Measurements from ENCODE around the gene MBD3L1. TPM values are rescaled to one million over a fixed set of nuclear protein-coding genes. Genes with fewer than 3 reads are reported as not detected.

MBD3L1 gene
- polyA plus RNA-seq (2012; ENCODE audit: low read depth, missing spikeins) = not detected

DNA sequence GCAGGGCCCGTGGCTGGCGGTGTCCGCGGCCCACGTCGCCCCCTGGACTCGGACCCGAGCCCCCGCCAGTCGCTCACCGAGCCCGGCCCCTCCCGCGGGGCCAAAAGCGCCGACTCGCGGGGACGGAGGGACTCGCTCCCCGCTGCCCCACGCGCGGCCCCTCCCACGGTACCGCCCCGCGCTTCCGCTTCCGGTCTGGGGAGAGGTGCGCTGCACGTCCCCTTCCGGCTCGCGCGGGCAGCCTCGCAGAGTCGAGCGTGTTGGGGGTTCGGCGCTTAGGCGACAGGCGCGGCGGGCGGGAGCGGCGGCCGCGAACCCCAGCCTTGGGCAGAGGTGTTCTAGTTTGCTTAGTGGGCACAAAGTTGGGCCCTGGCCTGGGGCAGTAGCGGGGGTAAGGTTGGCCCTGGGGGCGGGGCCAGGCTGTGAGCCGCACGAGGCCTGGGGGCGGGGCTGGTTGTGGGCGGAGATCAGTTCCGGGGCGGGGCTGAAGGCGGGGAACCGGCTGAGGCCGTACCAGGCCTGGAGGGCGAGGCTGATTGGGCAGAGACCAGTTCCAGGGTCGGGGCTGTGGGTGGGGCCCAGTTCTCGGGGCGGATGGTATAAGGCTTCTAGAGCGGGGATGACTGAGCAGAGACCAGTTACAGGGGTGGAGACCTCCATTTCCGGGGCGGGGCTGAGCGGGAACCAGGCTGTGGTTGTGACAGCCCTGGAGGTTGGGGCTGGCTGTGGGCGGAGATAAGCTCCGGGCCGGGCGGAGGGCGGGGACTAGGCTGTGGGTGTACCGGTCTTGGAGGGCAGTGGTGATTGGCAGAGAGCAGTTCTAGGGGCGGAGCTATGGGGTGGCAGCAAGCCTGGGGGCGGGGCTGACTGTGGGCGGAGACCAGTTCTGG, at the start of gene MBD3L1, which contains the start of gene ZNF558:
Gene MBD3L1 (plus strand): TSS at position 246 of the 890 bp plus-strand sequence. CDS start 10,302 bp downstream, outside the sequence.
Gene ZNF558 (minus strand): TSS at position 173 of the 890 bp plus-strand sequence. CDS start 9,645 bp downstream, outside the sequence.
- FAIRE-seq (peak; percentile 98), DNase-seq (ENCODE audit: insufficient read length, low spot score) (peak; percentile 96)
- TF ChIP-seq SPI1 (IDR thresholded peaks at IDR 0.05; ENCODE audit: low read depth, low read length) = 0 out of 2 replicates have a peak, but pooled peaks have one; percentile 18
- peak; percentile 85 for TF ChIP-seq POLR2A (IDR thresholded peaks at IDR 0.05; ENCODE audit: low read depth, low read length)
- TF ChIP-seq POU2F2 (IDR thresholded peaks at IDR 0.05; ENCODE audit: low read depth, low read length) = peak; percentile 39; the same call in 1 of the 2 replicates
- TF ChIP-seq POLR2AphosphoS5 (IDR thresholded peaks at IDR 0.05; ENCODE audit: low read depth, low read length) = peak; percentile 87
- peak; percentile 42; the same call in 1 of the 2 replicates for TF ChIP-seq TAF1 (IDR thresholded peaks at IDR 0.05; ENCODE audit: low read depth, low read length)
- TF ChIP-seq PAX5 (IDR thresholded peaks at IDR 0.05; ENCODE audit: insufficient read depth, low read length, severe bottlenecking) = no peak

DNA sequence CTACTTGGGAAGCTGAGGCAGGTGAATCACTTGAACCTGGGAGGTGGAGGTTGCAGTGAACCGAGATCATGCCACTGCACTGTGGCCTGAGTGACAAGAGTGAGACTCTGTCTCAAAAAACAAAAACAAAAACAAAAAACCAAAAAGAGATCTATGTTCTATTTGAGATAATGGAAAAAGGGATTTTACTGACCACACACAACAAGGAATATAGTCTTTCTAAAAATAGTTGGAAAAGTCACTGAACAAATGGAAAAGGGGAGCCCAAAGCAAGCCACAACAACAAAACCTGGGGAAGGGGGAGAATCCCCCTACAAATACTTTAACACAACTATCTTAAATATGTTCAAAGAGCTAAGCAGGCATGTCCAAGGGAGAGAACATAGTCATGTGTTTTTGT, 37.4 kb upstream of the MBD3L1 start:
- no peak for TF ChIP-seq POU2F2 (IDR thresholded peaks at IDR 0.05; ENCODE audit: low read depth, low read length)
- no peak for TF ChIP-seq PAX5 (IDR thresholded peaks at IDR 0.05; ENCODE audit: insufficient read depth, low read length, severe bottlenecking)
- no peak for DNase-seq (ENCODE audit: insufficient read length, low spot score)
- FAIRE-seq = no peak

DNA sequence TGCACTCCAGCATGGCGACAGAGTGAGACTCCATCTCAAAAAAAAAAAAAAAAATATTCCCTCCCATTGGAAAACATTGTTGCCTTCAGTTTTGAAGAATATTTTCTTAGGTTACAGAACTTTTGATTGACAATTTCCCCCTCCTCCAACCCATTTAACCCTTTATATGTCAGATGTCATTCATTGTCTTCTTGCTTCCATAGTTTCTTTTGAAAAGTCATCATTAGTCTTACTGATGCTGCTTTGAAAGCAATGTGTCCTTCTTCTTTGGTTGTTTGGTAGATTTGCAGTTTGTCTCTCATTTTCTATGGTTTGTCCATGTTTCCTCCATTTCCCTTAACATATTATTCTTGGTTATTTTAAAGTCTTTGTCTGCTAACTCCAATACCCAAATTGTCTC, 25.5 kb upstream of the MBD3L1 start:
- DNase-seq (ENCODE audit: insufficient read length, low spot score) (no peak), FAIRE-seq (no peak)
- TF ChIP-seq POLR2A (IDR thresholded peaks at IDR 0.05; ENCODE audit: low read depth, low read length) (no peak), POLR2AphosphoS5 (IDR thresholded peaks at IDR 0.05; ENCODE audit: low read depth, low read length) (no peak), PAX5 (IDR thresholded peaks at IDR 0.05; ENCODE audit: insufficient read depth, low read length, severe bottlenecking) (no peak)

DNA sequence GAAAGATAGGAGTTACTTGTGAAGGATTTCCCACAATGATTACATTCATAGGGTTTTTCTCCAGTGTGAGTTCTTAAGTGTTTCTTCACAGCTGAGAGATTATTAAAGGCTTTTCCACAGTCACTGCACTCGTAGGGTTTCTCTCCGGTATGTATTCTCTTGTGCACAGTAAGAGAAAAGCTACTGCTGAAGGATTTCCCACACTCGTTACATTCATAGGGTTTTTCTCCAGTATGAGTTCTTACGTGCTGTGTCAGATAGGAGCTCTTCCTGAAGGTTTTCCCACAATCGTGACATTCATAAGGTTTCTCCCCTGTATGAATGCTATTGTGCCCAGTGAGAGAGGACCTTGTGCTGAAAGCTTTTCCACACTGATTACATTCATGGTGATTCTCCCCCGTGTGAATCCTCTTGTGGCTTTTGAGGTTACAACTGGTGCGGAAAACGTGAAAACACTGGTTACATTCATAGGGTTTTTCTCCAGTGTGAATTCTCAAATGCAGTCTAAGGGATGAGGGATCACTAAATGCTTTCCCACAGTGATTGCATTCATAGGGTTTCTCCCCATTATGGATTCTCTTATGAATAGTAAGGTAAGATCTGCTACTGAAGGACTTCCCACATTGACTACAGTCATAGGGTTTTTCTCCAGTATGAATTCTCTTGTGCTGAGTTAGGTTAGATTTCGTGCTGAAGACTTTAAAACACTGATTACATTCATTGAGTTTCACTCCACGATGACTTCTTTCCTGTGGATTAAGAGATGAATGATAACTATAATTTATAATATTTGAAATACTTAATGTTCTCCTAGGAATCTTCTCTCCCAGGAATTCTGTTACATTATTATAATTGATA, 20.6 kb upstream of the MBD3L1 start:
- no peak for TF ChIP-seq SPI1 (IDR thresholded peaks at IDR 0.05; ENCODE audit: low read depth, low read length)
- TF ChIP-seq PAX5 (IDR thresholded peaks at IDR 0.05; ENCODE audit: insufficient read depth, low read length, severe bottlenecking) = no peak
- TF ChIP-seq POLR2AphosphoS5 (IDR thresholded peaks at IDR 0.05; ENCODE audit: low read depth, low read length) = no peak
- TF ChIP-seq POLR2A (IDR thresholded peaks at IDR 0.05; ENCODE audit: low read depth, low read length) = no peak
- DNase-seq (ENCODE audit: insufficient read length, low spot score) = no peak
- no peak for FAIRE-seq

DNA sequence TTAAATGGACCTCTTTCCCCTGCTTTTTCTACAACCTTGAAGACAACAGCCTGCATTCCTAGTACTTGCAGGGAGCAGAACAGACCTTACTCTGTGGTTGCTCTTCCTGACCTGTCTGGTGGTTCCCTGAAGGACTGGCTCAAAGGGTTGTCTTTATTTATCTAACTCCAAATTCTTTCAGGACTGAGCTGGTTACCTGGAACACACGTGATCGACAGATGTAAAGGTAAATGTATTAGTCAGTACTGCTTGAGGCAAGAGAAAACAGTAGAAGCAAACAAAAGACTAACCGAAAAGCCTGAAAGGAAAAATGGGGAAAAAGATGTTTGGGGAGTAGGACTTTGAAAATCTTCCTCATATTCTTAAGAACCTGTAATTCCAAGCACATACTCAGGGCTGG, 18.0 kb upstream of the MBD3L1 start:
- FAIRE-seq (no peak), DNase-seq (ENCODE audit: insufficient read length, low spot score) (no peak)
- no peak for TF ChIP-seq PAX5 (IDR thresholded peaks at IDR 0.05; ENCODE audit: insufficient read depth, low read length, severe bottlenecking)
- TF ChIP-seq SPI1 (IDR thresholded peaks at IDR 0.05; ENCODE audit: low read depth, low read length) = no peak
- TF ChIP-seq POLR2A (IDR thresholded peaks at IDR 0.05; ENCODE audit: low read depth, low read length) = no peak
- TF ChIP-seq POLR2AphosphoS5 (IDR thresholded peaks at IDR 0.05; ENCODE audit: low read depth, low read length) = no peak
- TF ChIP-seq TAF1 (IDR thresholded peaks at IDR 0.05; ENCODE audit: low read depth, low read length) = no peak
- no peak for TF ChIP-seq POU2F2 (IDR thresholded peaks at IDR 0.05; ENCODE audit: low read depth, low read length)

DNA sequence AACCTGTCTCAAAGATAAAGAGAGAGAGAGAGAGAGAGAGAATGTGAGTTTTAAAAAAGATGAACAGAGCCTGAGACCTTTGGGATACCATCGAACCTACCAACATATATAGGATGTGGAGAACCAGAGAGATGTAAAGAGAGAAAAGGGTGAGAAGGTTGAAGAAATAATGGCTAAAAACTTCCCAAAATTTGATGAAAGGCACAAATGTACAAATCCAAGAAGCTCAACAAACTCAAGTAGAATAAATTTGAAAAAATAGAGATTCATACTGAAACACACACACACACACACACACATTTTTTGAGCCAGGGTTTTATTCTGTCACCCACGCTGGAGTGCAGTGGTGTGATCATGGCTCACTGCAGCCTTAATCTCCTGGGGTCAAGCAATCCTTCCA, 16.4 kb upstream of the MBD3L1 start:
- TF ChIP-seq POLR2AphosphoS5 (IDR thresholded peaks at IDR 0.05; ENCODE audit: low read depth, low read length) (no peak), POU2F2 (IDR thresholded peaks at IDR 0.05; ENCODE audit: low read depth, low read length) (no peak), TAF1 (IDR thresholded peaks at IDR 0.05; ENCODE audit: low read depth, low read length) (no peak), SPI1 (IDR thresholded peaks at IDR 0.05; ENCODE audit: low read depth, low read length) (no peak), PAX5 (IDR thresholded peaks at IDR 0.05; ENCODE audit: insufficient read depth, low read length, severe bottlenecking) (no peak), POLR2A (IDR thresholded peaks at IDR 0.05; ENCODE audit: low read depth, low read length) (no peak)
- FAIRE-seq (no peak), DNase-seq (ENCODE audit: insufficient read length, low spot score) (no peak)

DNA sequence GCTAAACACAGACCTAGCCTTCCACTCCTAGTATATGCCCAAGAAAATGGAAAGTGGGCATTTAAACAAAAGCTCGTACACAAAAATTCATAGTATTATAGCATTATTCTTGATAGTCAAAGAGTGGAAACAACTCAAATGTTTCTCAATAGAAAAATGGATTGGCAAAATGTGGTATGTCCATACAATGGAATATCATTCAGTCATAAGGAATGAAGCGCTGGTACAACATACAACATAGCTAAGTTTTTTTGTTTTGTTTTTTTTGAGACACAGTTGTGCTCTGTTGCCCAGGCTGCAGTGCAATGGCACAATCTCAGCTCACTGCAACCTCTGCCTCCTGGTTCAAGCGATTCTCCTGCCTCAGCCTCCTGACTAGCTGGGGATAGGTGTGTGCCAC, 11.9 kb upstream of the MBD3L1 start:
- TF ChIP-seq POLR2A (IDR thresholded peaks at IDR 0.05; ENCODE audit: low read depth, low read length) (no peak), POLR2AphosphoS5 (IDR thresholded peaks at IDR 0.05; ENCODE audit: low read depth, low read length) (no peak), POU2F2 (IDR thresholded peaks at IDR 0.05; ENCODE audit: low read depth, low read length) (no peak), TAF1 (IDR thresholded peaks at IDR 0.05; ENCODE audit: low read depth, low read length) (no peak), PAX5 (IDR thresholded peaks at IDR 0.05; ENCODE audit: insufficient read depth, low read length, severe bottlenecking) (no peak), SPI1 (IDR thresholded peaks at IDR 0.05; ENCODE audit: low read depth, low read length) (no peak)
- FAIRE-seq = no peak
- no peak for DNase-seq (ENCODE audit: insufficient read length, low spot score)

DNA sequence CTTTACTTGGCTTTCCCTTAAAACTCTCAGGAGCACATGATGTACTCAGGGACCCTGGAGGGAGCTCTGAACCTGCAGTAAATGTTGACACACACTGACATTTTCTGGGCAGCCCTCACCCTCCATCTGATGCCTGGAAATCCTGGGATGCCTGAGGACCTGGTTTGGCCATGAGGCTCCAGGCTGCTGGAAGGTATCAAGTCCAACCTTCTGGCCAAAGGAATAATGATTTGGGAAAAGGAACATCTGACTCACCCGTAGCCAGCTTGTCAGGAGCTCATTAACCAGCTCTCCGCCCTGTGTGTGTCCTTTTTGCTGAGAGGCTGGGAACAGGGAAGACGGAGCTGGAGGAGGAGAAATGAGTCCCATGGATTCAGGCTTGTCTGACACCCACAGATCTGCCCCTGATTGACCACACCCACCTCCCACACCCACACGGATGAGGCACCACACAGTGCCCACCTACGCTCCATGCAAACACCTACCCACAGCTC, 10.4 kb upstream of the MBD3L1 start:
- TF ChIP-seq POLR2A (IDR thresholded peaks at IDR 0.05; ENCODE audit: low read depth, low read length) (no peak), SPI1 (IDR thresholded peaks at IDR 0.05; ENCODE audit: low read depth, low read length) (no peak), PAX5 (IDR thresholded peaks at IDR 0.05; ENCODE audit: insufficient read depth, low read length, severe bottlenecking) (no peak), POLR2AphosphoS5 (IDR thresholded peaks at IDR 0.05; ENCODE audit: low read depth, low read length) (no peak), TAF1 (IDR thresholded peaks at IDR 0.05; ENCODE audit: low read depth, low read length) (no peak), POU2F2 (IDR thresholded peaks at IDR 0.05; ENCODE audit: low read depth, low read length) (no peak)
- DNase-seq (ENCODE audit: insufficient read length, low spot score) = no peak
- no peak for FAIRE-seq

DNA sequence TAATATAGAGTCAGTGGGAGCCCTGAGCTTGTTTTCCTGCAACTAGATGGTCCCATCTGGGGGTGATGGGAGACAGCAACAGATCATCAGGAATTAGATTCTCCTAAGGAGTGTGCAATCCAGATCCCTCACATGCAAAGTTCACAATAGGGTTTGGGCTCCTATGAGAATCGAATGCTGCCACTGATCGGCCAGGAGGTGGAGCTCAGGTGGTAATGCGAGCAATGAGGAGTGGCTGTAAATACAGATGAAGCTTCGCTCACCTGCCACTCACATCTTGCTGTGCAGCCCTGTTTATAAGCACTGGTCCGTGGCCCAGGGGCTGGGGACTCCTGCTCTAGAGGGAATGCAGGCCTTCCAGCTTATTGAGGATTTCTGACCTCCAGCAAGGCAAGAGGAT, 5.8 kb upstream of the MBD3L1 start:
- TF ChIP-seq POU2F2 (IDR thresholded peaks at IDR 0.05; ENCODE audit: low read depth, low read length) = no peak
- TF ChIP-seq POLR2AphosphoS5 (IDR thresholded peaks at IDR 0.05; ENCODE audit: low read depth, low read length) = no peak
- no peak for TF ChIP-seq TAF1 (IDR thresholded peaks at IDR 0.05; ENCODE audit: low read depth, low read length)
- no peak for TF ChIP-seq SPI1 (IDR thresholded peaks at IDR 0.05; ENCODE audit: low read depth, low read length)
- TF ChIP-seq PAX5 (IDR thresholded peaks at IDR 0.05; ENCODE audit: insufficient read depth, low read length, severe bottlenecking) = no peak
- no peak for TF ChIP-seq POLR2A (IDR thresholded peaks at IDR 0.05; ENCODE audit: low read depth, low read length)
- no peak for FAIRE-seq
- DNase-seq (ENCODE audit: insufficient read length, low spot score) = no peak

Data from GM12891 (cell line).